NB4 (cell line): ENCODE results near the gene SMIM41.

Experiments
- DNase-seq: peaks from one replicate; pipeline ENCODE4 v3.0.0; 2010; ENCODE audit warnings: low read depth
- H3K4me3 ChIP-seq: one replicate; pipeline ENCODE4 v1.5.1; 2011; ENCODE audit warnings: mild to moderate bottlenecking, low read depth, low read length, moderate library complexity
- CTCF ChIP-seq: IDR thresholded peaks from one replicate; pipeline ENCODE4 v1.5.1; 2012; ENCODE audit warnings: low read depth, low read length
- MAX ChIP-seq: IDR thresholded peaks from 2 replicates; pipeline ENCODE4 v1.6.1; 2011; ENCODE audit warnings: low read depth, low read length
- MYC ChIP-seq: IDR thresholded peaks from 2 replicates; pipeline ENCODE4 v1.6.1; 2011; ENCODE audit warnings: low read depth, low read length
- POLR2A ChIP-seq: IDR thresholded peaks from 2 replicates; pipeline ENCODE4 v1.6.1; 2011; ENCODE audit warnings: mild to moderate bottlenecking; ENCODE audit not compliant: insufficient read length; ENCODE audit errors: extremely low read depth

SMIM41 gene

GRCh38 chr12:52035190-52035589, 44.3 kb upstream of the SMIM41 start:
- no peak for TF ChIP-seq POLR2A
- no peak for TF ChIP-seq MAX
- TF ChIP-seq MYC, result no peak
- TF ChIP-seq CTCF, result no peak
- no peak for DNase-seq
- no peak overlapping the region for H3K4me3 ChIP-seq

GRCh38 chr12:52035926-52036325, 43.6 kb upstream of the SMIM41 start:
- H3K4me3 ChIP-seq, result no peak overlapping the region
- TF ChIP-seq CTCF, result no peak
- TF ChIP-seq POLR2A, result no peak
- DNase-seq, result no peak

GRCh38 chr12:52036587-52037171, 42.8 kb upstream of the SMIM41 start:
- peak; percentile 77 for DNase-seq
- no peak overlapping the region for H3K4me3 ChIP-seq
- no peak for TF ChIP-seq CTCF
- no peak for TF ChIP-seq MAX
- TF ChIP-seq POLR2A, result no peak
- TF ChIP-seq MYC, result no peak

- no peak for DNase-seq
- TF ChIP-seq POLR2A (no peak), MYC (no peak), CTCF (no peak), MAX (no peak)
Observed at GRCh38 chr12:52037248-52037861, 42.1 kb upstream of the SMIM41 start.

GRCh38 chr12:52038447-52038846, 41.1 kb upstream of the SMIM41 start:
- DNase-seq, result no peak
- TF ChIP-seq POLR2A, result no peak
- no peak for TF ChIP-seq MYC
- no peak for TF ChIP-seq CTCF
- TF ChIP-seq MAX, result no peak
- no peak overlapping the region for H3K4me3 ChIP-seq

More at GRCh38 chr12:52037248-52037861, 42.1 kb upstream of the SMIM41 start:
- peak overlapping the region; percentile 30 for H3K4me3 ChIP-seq
